Thoracic aorta (tissue), 2 donors: ENCODE results near the gene FAM120B. TPM values are rescaled to one million over a fixed set of nuclear protein-coding genes. Genes with fewer than 3 reads are reported as not detected.

Source experiments
- ATAC-seq: fragments of 150-250 bp; one replicate; pipeline ENCODE4 v1.8.0; 2017; ENCODE audit warnings: low read depth; ENCODE audit not compliant: insufficient number of reproducible peaks, low FRiP score
- DNase-seq: peaks from one replicate; pipeline ENCODE4 v3.0.0-alpha.2; 2020; ENCODE audit warnings: low spot score
- H3K27ac ChIP-seq, 2 donors: fragments of 200-600 bp; sonication (generic); 1 replicate in 1 of 2; 2 replicates in 1 of 2; pipeline ENCODE4 v1.5.1; 2016; ENCODE audit warnings: mild to moderate bottlenecking in 2 of 2, moderate library complexity in 2 of 2
- H3K27me3 ChIP-seq: fragments of 200-600 bp; sonication (generic); replicated peaks from 2 replicates; pipeline ENCODE4 v1.6.0; 2016; ENCODE audit warnings: mild to moderate bottlenecking; ENCODE audit not compliant: insufficient read depth
- H3K36me3 ChIP-seq: fragments of 200-600 bp; sonication (generic); one replicate; pipeline ENCODE4 v1.5.1; 2016
- H3K4me1 ChIP-seq, 2 donors: fragments of 200-600 bp; sonication (generic); 1 replicate in 1 of 2; 2 replicates in 1 of 2; pipeline versions ENCODE4 v1.5.1 to v1.6.0; 2016; ENCODE audit warnings: low read depth in 2 of 2, mild to moderate bottlenecking in 1 of 2; ENCODE audit not compliant: control insufficient read depth in 1 of 2
- H3K4me3 ChIP-seq: fragments of 200-600 bp; sonication (generic); 2 replicates; pipeline ENCODE4 v1.5.1; 2016; ENCODE audit warnings: mild to moderate bottlenecking
- H3K9me3 ChIP-seq: fragments of 200-600 bp; sonication (generic); 2 replicates; pipeline ENCODE4 v1.5.1; 2016
- CTCF ChIP-seq: fragments of 200-600 bp; sonication (generic); IDR thresholded peaks from one replicate; pipeline ENCODE4 v1.5.1; 2019; ENCODE audit warnings: antibody characterized with exemption
- total RNA-seq, 2 donors: library from RNA; depleted of rRNA; stranded (reverse); fragments of >200 nt; gene quantifications; one replicate each; pipeline versions ENCODE4 v1.1.0 to v1.2.3, GENCODE V29; 2016

Gene FAM120B
- total RNA-seq, 2 donors from 2014 or later, result 21.0 to 24.1 TPM

DNA sequence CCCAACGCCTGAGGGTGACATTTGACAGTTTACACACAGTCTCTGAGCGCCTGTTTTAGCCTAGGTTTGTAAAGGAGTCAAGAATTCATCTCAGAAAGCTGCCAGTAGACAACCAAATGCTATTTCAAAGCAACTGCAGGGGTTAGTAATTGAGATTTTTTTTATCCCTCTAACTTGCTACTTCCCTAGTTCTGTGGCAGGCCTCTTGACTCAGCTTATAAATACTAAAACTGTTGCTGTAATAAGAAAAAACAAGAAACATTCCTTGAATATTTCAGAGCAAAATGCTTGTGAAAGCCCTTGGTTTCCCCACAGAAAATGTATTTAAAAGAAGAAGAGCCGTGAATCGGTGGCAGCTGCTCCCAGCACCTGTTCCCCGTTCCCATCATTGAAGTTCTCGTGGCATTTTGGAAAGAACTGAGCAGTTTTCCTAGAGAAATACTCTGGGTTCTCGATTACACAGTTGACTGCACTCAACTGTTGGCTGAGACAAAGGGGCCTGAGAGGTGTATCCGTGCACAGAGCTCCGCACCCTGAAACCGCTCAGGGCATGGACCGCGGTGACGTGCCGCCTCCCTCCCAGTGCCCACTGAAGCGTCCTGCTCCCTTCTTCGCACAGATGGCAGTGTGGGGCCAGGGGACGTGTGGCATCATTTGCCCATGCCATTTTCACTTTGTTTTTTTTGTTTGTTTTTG lies 36.6 kb upstream of the FAM120B start:
- Histone ChIP-seq H3K36me3 (no peaks in the 10 kb centered on the region), H3K4me1 (no peaks in the 10 kb centered on the region), H3K27ac (no peak overlapping the region), H3K9me3 (no peaks in the 10 kb centered on the region), H3K4me3 (no peak overlapping the region), H3K27me3 (no peaks in the 10 kb centered on the region)
- no peak for TF ChIP-seq CTCF
- DNase-seq (no peak), ATAC-seq (no peak)

- H3K4me3 ChIP-seq, result no peak overlapping the region
- no peak for TF ChIP-seq CTCF
- H3K4me1 ChIP-seq, result peaks cover 0 to under 1% of the 10 kb centered on the region in 2 donors
- no peaks in the 10 kb centered on the region for H3K9me3 ChIP-seq
- no peaks in the 10 kb centered on the region for H3K36me3 ChIP-seq
- ATAC-seq (no peak), DNase-seq (no peak)
- H3K27ac ChIP-seq, result no peak overlapping the region
- no peaks in the 10 kb centered on the region for H3K27me3 ChIP-seq
Observed at GRCh38 chr6:170270984-170271593, 35.5 kb upstream of the FAM120B start.

- DNase-seq (no peak), ATAC-seq (no peak)
- no peaks in the 10 kb centered on the region for H3K27me3 ChIP-seq
- H3K9me3 ChIP-seq, result no peaks in the 10 kb centered on the region
- no peak overlapping the region for H3K27ac ChIP-seq
- TF ChIP-seq CTCF, result no peak
- peaks cover 0 to 8% of the 10 kb centered on the region in 2 donors for H3K4me1 ChIP-seq
- peak overlapping the region; percentile 51 for H3K4me3 ChIP-seq
- no peaks in the 10 kb centered on the region for H3K36me3 ChIP-seq
Observed at GRCh38 chr6:170271771-170272314, 34.7 kb upstream of the FAM120B start.

GRCh38 chr6:170272341-170273065 lies 34.1 kb upstream of the FAM120B start:
- Histone ChIP-seq H3K27ac (no peak overlapping the region), H3K4me3 (peak overlapping the region; percentile 51), H3K4me1 (peaks cover 0 to 9% of the 10 kb centered on the region in 2 donors), H3K36me3 (no peaks in the 10 kb centered on the region), H3K9me3 (no peaks in the 10 kb centered on the region), H3K27me3 (no peaks in the 10 kb centered on the region)
- no peak for TF ChIP-seq CTCF
- ATAC-seq, result no peak
- DNase-seq, result no peak

- no peaks in the 10 kb centered on the region for H3K36me3 ChIP-seq
- no peaks in the 10 kb centered on the region for H3K27me3 ChIP-seq
- H3K27ac ChIP-seq, result no peak overlapping the region
- H3K9me3 ChIP-seq, result no peaks in the 10 kb centered on the region
- no peak for ATAC-seq
- no peak overlapping the region for H3K4me3 ChIP-seq
- no peak for DNase-seq
- TF ChIP-seq CTCF, result no peak
- peaks cover 0 to 9% of the 10 kb centered on the region in 2 donors for H3K4me1 ChIP-seq
Observed at GRCh38 chr6:170273191-170273590, 33.4 kb upstream of the FAM120B start.
